Suprapubic skin (tissue), 4 donors: ENCODE data around the gene TFF2. TPM values are rescaled to one million over a fixed set of nuclear protein-coding genes. Genes with fewer than 3 reads are reported as not detected.

Experiments used
- DNase-seq, 2 donors: peaks; one replicate each; pipeline ENCODE4 v3.0.0-alpha.2; 2019; ENCODE audit warnings: low spot score in 2 of 2
- H3K27ac ChIP-seq: fragments of 200-600 bp; sonication (generic); one replicate; pipeline ENCODE4 v1.5.1; 2019
- H3K27me3 ChIP-seq: fragments of 200-600 bp; sonication (generic); one replicate; pipeline ENCODE4 v1.5.1; 2019
- H3K36me3 ChIP-seq: fragments of 200-600 bp; sonication (generic); one replicate; pipeline ENCODE4 v1.5.1; 2019
- H3K4me1 ChIP-seq: fragments of 200-600 bp; sonication (generic); one replicate; pipeline ENCODE4 v1.5.1; 2019
- H3K4me3 ChIP-seq: fragments of 200-600 bp; sonication (generic); one replicate; pipeline ENCODE4 v1.5.1; 2019; ENCODE audit warnings: mild to moderate bottlenecking
- H3K9me3 ChIP-seq: fragments of 200-600 bp; sonication (generic); one replicate; pipeline ENCODE4 v1.5.1; 2019
- EP300 ChIP-seq: sonication (generic); formaldehyde crosslinking; IDR thresholded peaks from one replicate; pipeline ENCODE4 v1.6.1; 2017; ENCODE audit warnings: antibody characterized with exemption
- POLR2A ChIP-seq, 2 donors: fragments of 450-650 bp; IDR thresholded peaks; one replicate each; pipeline ENCODE4 v1.6.1; 2017; ENCODE audit warnings: antibody characterized with exemption in 2 of 2, mild to moderate bottlenecking in 2 of 2, moderate library complexity in 2 of 2
- POLR2AphosphoS5 ChIP-seq, 3 donors: sonication (generic); formaldehyde crosslinking; IDR thresholded peaks; one replicate each; pipeline ENCODE4 v1.6.1; 2017; ENCODE audit warnings: antibody characterized with exemption in 3 of 3
- WGBS: methylation state at CpG from one replicate; pipeline ENCODE4 v1.1.5; 2018; 5-methylcytosine and 5-hydroxymethylcytosine counted together
- total RNA-seq, 4 donors: library from RNA; depleted of rRNA; stranded (reverse); fragments of >200 nt; gene quantifications; one replicate each; pipeline ENCODE4 v1.1.0, GENCODE V29; 2016
- TF ChIP-seq, protein P1 (sequence below), 2 donors: fragments of 200-600 bp in 1 of 2; fragments of 450-650 bp in 1 of 2; sonication (generic) in 1 of 2; IDR thresholded peaks; one replicate each; pipeline ENCODE4 v1.5.1; 2016 to 2019; ENCODE audit warnings: antibody characterized with exemption in 2 of 2, mild to moderate bottlenecking in 1 of 2, moderate library complexity in 1 of 2

Gene TFF2
- total RNA-seq, 4 donors from 2014 or later: not detected

DNA sequence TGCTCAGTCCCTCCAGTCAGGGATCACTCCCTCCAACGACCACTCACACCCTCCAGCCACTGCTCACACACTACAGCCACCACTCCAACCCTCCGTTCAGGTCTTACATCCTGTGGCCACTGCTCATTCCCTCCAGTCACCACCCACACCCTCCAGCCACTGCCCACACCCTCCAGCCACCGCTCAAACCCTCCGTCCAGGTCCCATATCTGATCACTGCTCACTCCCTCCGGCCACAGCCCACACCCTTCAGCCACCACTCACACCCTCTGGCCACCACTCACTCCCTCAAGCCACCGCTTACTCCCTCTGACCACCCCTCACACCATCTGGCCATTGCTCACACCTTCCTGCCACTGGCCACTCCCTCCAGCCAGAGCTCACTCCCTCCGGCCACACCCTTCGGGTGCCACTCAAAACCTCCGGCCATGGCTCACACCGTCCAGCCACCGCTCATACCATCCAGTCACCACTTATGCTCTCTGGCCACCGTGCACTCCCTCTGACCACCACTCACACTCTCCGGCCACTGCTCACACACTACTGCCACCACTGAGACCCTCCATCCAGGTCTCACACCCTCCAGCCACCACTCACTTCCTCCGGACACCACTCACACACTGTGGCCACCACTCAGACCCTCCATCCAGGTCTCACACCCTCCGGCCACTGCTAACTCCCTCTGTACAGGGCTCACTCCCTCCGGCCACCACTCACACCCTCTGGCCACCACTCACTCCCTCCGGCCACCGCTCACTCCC, 20.3 kb upstream of the TFF2 start:
- Histone ChIP-seq H3K36me3 (no peaks in the 10 kb centered on the region), H3K4me3 (no peak overlapping the region), H3K4me1 (no peaks in the 10 kb centered on the region), H3K27me3 (peaks cover 44% of the 10 kb centered on the region), H3K27ac (no peak overlapping the region), H3K9me3 (no peaks in the 10 kb centered on the region)
- TF ChIP-seq POLR2AphosphoS5 (IDR thresholded peaks at IDR 0.05): no peak
- TF ChIP-seq EP300: no peak
- TF ChIP-seq, protein P1, sequence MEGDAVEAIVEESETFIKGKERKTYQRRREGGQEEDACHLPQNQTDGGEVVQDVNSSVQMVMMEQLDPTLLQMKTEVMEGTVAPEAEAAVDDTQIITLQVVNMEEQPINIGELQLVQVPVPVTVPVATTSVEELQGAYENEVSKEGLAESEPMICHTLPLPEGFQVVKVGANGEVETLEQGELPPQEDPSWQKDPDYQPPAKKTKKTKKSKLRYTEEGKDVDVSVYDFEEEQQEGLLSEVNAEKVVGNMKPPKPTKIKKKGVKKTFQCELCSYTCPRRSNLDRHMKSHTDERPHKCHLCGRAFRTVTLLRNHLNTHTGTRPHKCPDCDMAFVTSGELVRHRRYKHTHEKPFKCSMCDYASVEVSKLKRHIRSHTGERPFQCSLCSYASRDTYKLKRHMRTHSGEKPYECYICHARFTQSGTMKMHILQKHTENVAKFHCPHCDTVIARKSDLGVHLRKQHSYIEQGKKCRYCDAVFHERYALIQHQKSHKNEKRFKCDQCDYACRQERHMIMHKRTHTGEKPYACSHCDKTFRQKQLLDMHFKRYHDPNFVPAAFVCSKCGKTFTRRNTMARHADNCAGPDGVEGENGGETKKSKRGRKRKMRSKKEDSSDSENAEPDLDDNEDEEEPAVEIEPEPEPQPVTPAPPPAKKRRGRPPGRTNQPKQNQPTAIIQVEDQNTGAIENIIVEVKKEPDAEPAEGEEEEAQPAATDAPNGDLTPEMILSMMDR (IDR thresholded peaks at IDR 0.05): no peak
- TF ChIP-seq POLR2A (IDR thresholded peaks at IDR 0.05): no peak
- WGBS: 81% methylated on average over 18 of the region's 18 CpGs
- no peak for DNase-seq

DNA sequence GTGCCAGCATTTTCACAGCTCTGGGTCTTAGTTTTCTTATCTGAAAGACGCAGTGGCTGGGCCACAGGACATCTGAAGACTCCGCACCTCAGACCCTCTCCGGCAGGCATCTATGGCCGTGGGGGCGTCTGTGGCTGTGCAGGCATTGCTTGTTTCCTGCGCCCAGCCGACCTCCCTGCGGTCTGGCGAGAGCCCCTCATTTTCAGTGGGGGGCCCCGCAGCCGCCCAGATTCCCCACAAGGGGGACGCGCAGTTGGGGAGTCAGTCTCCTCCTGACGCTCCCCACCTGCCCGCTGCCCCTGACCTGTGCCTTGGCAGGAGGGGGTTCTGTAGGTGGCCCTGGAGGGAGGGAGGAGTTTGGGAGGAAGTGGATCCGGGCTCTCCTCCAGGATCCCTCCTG, 19.0 kb upstream of the TFF2 start:
- no peak for DNase-seq
- no peak for TF ChIP-seq POLR2AphosphoS5 (IDR thresholded peaks at IDR 0.05)
- no peak for TF ChIP-seq POLR2A (IDR thresholded peaks at IDR 0.05)
- TF ChIP-seq, protein P1 (IDR thresholded peaks at IDR 0.05): no peak
- TF ChIP-seq EP300: no peak
- Histone ChIP-seq H3K27ac (no peak overlapping the region), H3K4me1 (no peaks in the 10 kb centered on the region), H3K36me3 (no peaks in the 10 kb centered on the region), H3K9me3 (no peaks in the 10 kb centered on the region), H3K27me3 (peaks cover 43% of the 10 kb centered on the region), H3K4me3 (no peak overlapping the region)
- 73% methylated on average over 7 of the region's 16 CpGs for WGBS

DNA sequence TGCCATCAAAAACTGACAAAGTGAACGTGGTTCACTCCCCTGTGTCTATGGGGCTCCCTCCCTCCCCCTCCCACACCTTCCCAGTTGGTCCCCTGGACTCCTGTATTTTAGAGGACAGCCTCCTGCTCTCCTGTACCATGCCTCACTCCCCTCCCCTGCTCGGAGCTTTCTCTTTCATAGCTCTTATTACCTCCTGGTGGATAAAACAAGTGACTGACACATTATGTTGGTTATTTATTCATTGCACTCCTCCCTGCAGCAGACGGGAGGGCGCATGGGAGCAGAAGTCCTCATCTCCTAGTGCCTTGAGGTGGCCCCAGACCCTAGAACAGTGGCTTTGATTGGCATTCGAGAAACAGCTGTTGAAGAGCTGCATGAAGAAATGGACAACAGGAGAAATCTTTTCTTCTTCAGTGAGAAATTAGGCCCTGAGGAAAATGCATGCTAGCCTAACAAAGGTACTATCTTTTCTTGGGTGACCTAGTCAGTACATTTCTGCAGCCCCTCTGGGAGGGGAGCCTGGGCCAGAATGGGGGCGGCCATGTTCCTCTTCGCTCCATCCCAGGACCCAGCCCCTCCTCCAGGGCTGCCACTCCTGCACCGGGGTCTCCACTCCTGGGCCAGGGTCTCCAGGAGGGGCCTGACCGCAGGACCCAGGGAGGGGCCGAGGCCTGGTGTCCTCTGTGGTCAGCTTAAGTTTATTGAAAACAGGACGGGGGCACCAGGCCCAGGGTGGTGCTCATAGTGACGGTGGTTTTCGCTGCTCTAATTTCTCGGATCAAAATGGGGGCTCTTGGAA, 16.8 kb upstream of the TFF2 start:
- DNase-seq: no peak
- H3K27me3 ChIP-seq: peaks cover 39% of the 10 kb centered on the region
- WGBS: 83% methylated on average over 12 of the region's 14 CpGs
- TF ChIP-seq, protein P1 (IDR thresholded peaks at IDR 0.05): no peak
- TF ChIP-seq POLR2AphosphoS5 (IDR thresholded peaks at IDR 0.05): no peak
- no peak for TF ChIP-seq EP300
- no peak for TF ChIP-seq POLR2A (IDR thresholded peaks at IDR 0.05)
- no peaks in the 10 kb centered on the region for H3K36me3 ChIP-seq
- no peaks in the 10 kb centered on the region for H3K4me1 ChIP-seq
- no peaks in the 10 kb centered on the region for H3K9me3 ChIP-seq
- H3K27ac ChIP-seq: no peak overlapping the region
- no peak overlapping the region for H3K4me3 ChIP-seq

DNA sequence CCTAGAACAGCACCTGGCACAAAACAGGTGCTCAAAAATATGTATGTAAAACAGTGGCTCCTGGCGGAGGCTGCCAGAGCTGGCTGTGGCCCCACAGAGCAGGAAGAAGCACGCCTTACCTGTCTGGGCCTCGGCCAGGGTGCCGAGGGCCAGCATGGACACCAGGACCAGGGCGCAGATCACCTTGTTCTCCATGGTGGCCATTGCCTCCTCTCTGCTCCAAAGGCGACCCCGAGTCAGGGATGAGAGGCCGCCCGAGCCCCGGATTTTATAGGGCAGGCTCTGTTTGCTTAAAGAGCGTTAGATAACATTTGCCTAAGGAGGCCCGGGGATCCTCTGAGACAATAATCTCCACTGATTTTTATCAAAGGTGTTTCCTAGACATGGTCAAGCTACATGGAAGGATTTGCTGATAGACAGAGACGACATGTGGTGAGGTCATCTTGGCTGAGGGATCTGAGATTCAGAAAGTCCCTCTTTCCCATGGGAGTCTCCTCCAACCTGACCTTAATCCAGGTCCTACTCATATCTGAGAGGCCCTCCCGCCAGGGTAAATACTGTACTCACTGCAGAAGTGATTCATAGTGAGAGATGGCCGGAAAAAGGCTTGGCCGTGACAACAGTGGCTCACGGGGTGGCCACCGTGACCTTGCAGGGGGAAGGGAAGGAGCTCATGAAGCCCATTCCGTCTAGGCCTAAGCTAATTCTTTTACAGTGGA, 15.7 kb upstream of the TFF2 start, which contains the start of gene TFF1:
Gene TFF1, minus strand, starts transcription at position 244 of the 719 bp plus-strand sequence. Its CDS starts 40 bp downstream, at position 204.
- DNase-seq: no peak
- Histone ChIP-seq H3K27ac (no peak within 1 kb of the TSS), H3K4me1 (no peaks in the 10 kb centered on the region), H3K9me3 (no peaks in the 10 kb centered on the region), H3K36me3 (no peaks in the 10 kb centered on the region), H3K4me3 (no peak within 1 kb of the TSS), H3K27me3 (peaks cover 42% of the 10 kb centered on the region)
- WGBS: 76% methylated on average over 14 of the region's 19 CpGs
- TF ChIP-seq POLR2A (IDR thresholded peaks at IDR 0.05) (no peak), POLR2AphosphoS5 (IDR thresholded peaks at IDR 0.05) (no peak), EP300 (no peak)
- TF ChIP-seq, protein P1 (IDR thresholded peaks at IDR 0.05): no peak
